Chondrocyte (in vitro differentiated cells): ENCODE results near the gene KRTAP10-11. TPM values are rescaled to one million over a fixed set of nuclear protein-coding genes. Genes with fewer than 3 reads are reported as not detected.

Experiments
- DNase-seq: peaks from one replicate; pipeline ENCODE4 v3.0.0; 2021; ENCODE audit warnings: mixed read lengths, low spot score
- H3K27ac Mint-ChIP-seq: one replicate; pipeline ENCODE4 v1.8.0; 2021; ENCODE audit warnings: mild to moderate bottlenecking, moderate library complexity, mixed read lengths; ENCODE audit not compliant: unreplicated experiment
- H3K27me3 Mint-ChIP-seq: 2 replicates; pipeline ENCODE4 v1.8.0; 2021; ENCODE audit warnings: low read depth, mixed read lengths
- H3K36me3 Mint-ChIP-seq: 2 replicates; pipeline ENCODE4 v1.8.0; 2021; ENCODE audit warnings: low read depth, mixed read lengths
- H3K4me1 Mint-ChIP-seq: 2 replicates; pipeline ENCODE4 v1.8.0; 2021; ENCODE audit warnings: low read depth, mild to moderate bottlenecking, mixed read lengths
- H3K4me3 Mint-ChIP-seq: one replicate; pipeline ENCODE4 v1.8.0; 2021; ENCODE audit warnings: mild to moderate bottlenecking, moderate library complexity, mixed read lengths; ENCODE audit not compliant: unreplicated experiment
- H3K9me3 Mint-ChIP-seq: 2 replicates; pipeline ENCODE4 v1.8.0; 2021; ENCODE audit warnings: low read depth, mixed read lengths
- total RNA-seq: library from RNA; stranded (reverse); gene quantifications from 3 replicates; pipeline ENCODE4 v1.2.1, GENCODE V29; 2021
- TF ChIP-seq, protein P1 (sequence below): fragments of 200-600 bp; sonication (generic); IDR thresholded peaks from 2 replicates; pipeline ENCODE4 v1.5.0; 2021; ENCODE audit warnings: antibody characterized with exemption, mild to moderate bottlenecking, moderate library complexity

KRTAP10-11 gene
- total RNA-seq, 1 donor from 2014 or later: not detected

DNA sequence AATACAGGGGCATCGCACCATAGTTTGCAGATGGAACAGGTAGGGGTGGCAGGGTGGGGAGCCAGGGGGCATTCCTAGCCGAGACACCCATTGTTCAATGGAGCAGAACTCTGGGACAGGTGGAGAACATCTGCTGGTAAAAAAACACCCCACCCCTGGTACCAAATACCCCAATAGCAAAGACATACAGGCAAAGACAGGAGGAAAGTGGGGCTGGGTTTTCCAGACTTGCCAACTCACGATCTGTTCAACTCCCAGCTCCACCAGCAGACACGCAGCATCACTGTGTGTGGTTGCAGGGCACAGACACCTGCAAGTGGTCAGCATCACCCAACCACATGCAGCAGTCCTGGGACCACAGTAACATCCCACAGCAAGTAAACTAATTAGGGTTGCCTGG, 34.7 kb upstream of the KRTAP10-11 start:
- Mint-ChIP-seq H3K27ac (no peak overlapping the region), H3K36me3 (peaks cover 2% of the 10 kb centered on the region), H3K4me3 (no peak overlapping the region), H3K27me3 (peaks cover 31% of the 10 kb centered on the region), H3K4me1 (no peaks in the 10 kb centered on the region), H3K9me3 (peaks cover 20% of the 10 kb centered on the region)
- TF ChIP-seq, protein P1, sequence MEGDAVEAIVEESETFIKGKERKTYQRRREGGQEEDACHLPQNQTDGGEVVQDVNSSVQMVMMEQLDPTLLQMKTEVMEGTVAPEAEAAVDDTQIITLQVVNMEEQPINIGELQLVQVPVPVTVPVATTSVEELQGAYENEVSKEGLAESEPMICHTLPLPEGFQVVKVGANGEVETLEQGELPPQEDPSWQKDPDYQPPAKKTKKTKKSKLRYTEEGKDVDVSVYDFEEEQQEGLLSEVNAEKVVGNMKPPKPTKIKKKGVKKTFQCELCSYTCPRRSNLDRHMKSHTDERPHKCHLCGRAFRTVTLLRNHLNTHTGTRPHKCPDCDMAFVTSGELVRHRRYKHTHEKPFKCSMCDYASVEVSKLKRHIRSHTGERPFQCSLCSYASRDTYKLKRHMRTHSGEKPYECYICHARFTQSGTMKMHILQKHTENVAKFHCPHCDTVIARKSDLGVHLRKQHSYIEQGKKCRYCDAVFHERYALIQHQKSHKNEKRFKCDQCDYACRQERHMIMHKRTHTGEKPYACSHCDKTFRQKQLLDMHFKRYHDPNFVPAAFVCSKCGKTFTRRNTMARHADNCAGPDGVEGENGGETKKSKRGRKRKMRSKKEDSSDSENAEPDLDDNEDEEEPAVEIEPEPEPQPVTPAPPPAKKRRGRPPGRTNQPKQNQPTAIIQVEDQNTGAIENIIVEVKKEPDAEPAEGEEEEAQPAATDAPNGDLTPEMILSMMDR: no peak
- DNase-seq: no peak

DNA sequence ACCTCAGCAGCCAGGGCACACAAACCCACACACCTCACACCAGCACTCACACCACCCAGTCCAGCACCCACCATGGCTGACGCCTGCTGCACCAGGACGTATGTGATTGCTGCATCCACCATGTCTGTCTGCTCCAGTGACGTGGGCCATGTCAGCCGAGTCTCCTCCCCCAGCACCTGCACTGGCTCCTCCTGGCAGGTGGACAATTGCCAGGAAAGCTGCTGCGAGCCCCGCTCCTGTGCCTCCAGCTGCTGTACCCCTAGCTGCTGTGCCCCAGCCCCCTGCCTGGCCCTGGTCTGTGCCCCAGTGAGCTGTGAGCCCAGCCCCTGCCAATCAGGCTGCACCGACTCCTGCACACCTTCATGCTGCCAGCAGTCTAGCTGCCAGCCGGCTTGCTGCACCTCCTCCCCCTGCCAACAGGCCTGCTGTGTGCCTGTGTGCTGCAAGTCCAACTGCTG, 34.2 kb upstream of the KRTAP10-11 start, which contains the start of gene KRTAP10-8:
KRTAP10-8 (plus strand) TSS at position 51 of the 458 bp plus-strand sequence; CDS start at position 73, 22 bp downstream.
- TF ChIP-seq, protein P1: no peak
- H3K9me3 Mint-ChIP-seq: peaks cover 20% of the 10 kb centered on the region
- H3K4me3 Mint-ChIP-seq: no peak within 1 kb of the TSS
- no peaks in the 10 kb centered on the region for H3K4me1 Mint-ChIP-seq
- H3K27me3 Mint-ChIP-seq: peaks cover 35% of the 10 kb centered on the region
- DNase-seq: peak; percentile 69
- peaks cover 2% of the 10 kb centered on the region for H3K36me3 Mint-ChIP-seq
- H3K27ac Mint-ChIP-seq: no peak within 1 kb of the TSS

DNA sequence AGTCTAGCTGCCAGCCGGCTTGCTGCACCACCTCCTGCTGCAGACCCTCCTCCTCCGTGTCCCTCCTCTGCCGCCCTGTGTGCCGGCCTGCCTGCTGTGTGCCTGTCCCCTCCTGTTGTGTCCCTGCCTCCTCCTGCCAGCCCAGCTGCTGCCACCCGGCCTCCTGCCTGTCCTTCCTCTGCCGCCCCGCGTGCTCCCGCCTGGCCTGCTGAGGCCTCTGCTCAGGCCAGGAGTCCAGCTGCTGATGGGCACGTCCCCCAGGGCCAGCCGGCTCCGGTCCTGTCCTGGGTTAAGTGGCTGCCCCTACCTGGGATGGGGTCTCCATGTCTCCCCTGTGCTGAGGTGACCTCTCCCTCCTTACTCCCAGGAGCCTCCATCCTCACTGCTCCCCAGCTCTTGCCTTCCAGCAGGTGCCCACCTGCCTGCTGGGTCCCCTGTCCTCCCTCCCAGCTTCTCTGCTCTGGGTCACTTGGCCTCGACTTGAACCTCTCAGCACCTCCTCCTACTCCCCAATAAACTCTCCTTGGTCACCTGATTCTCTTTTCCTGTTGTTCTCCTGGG, 33.5 kb upstream of the KRTAP10-11 start:
- TF ChIP-seq, protein P1: no peak
- H3K4me3 Mint-ChIP-seq: no peak overlapping the region

GRCh38 chr21:44613386-44614155, 32.6 kb upstream of the KRTAP10-11 start:
- TF ChIP-seq, protein P1: no peak

More for the DNA sequence above, 33.5 kb upstream of the KRTAP10-11 start:
- no peak overlapping the region for H3K27ac Mint-ChIP-seq
- H3K36me3 Mint-ChIP-seq: peaks cover 2% of the 10 kb centered on the region
- peak; percentile 87 for DNase-seq
- H3K4me1 Mint-ChIP-seq: no peaks in the 10 kb centered on the region
- H3K27me3 Mint-ChIP-seq: peaks cover 38% of the 10 kb centered on the region
- H3K9me3 Mint-ChIP-seq: peaks cover 20% of the 10 kb centered on the region

DNA sequence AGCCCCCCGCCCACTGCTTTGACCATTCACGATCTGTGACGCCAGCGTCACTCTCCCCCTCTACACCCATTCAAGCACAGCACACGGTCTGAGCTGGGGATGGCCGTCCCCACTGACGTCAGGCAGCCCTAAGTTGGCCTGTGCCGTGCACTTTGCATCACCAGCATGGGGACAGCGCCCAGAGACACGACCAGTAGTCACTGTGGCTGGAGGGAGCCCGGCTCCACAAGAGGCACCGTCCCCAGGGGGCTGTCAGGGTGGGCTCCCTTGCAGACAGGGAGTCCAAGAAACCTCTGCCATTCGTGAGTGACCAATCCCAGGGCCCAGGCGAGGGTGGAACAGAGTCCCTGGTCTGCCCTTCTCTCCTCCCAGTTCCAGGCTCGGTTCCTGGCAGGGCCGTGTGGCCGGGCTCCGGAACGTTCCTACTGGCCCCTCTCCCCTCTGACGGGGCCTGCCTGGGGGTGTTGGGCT, 32.0 kb upstream of the KRTAP10-11 start:
- DNase-seq: peak; percentile 86
- no peak overlapping the region for H3K27ac Mint-ChIP-seq
- TF ChIP-seq, protein P1: no peak
- peaks cover 2% of the 10 kb centered on the region for H3K36me3 Mint-ChIP-seq
- H3K4me3 Mint-ChIP-seq: no peak overlapping the region
- peaks cover 46% of the 10 kb centered on the region for H3K27me3 Mint-ChIP-seq
- no peaks in the 10 kb centered on the region for H3K4me1 Mint-ChIP-seq
- peaks cover 18% of the 10 kb centered on the region for H3K9me3 Mint-ChIP-seq

More at GRCh38 chr21:44613386-44614155, 32.6 kb upstream of the KRTAP10-11 start:
- DNase-seq: peak; percentile 86
- peaks cover 2% of the 10 kb centered on the region for H3K36me3 Mint-ChIP-seq
- peaks cover 41% of the 10 kb centered on the region for H3K27me3 Mint-ChIP-seq
- no peak overlapping the region for H3K27ac Mint-ChIP-seq
- H3K9me3 Mint-ChIP-seq: peaks cover 20% of the 10 kb centered on the region
- H3K4me3 Mint-ChIP-seq: no peak overlapping the region
- H3K4me1 Mint-ChIP-seq: no peaks in the 10 kb centered on the region
